ENCODE data around the gene TSPAN18.

Gene TSPAN18

DNA sequence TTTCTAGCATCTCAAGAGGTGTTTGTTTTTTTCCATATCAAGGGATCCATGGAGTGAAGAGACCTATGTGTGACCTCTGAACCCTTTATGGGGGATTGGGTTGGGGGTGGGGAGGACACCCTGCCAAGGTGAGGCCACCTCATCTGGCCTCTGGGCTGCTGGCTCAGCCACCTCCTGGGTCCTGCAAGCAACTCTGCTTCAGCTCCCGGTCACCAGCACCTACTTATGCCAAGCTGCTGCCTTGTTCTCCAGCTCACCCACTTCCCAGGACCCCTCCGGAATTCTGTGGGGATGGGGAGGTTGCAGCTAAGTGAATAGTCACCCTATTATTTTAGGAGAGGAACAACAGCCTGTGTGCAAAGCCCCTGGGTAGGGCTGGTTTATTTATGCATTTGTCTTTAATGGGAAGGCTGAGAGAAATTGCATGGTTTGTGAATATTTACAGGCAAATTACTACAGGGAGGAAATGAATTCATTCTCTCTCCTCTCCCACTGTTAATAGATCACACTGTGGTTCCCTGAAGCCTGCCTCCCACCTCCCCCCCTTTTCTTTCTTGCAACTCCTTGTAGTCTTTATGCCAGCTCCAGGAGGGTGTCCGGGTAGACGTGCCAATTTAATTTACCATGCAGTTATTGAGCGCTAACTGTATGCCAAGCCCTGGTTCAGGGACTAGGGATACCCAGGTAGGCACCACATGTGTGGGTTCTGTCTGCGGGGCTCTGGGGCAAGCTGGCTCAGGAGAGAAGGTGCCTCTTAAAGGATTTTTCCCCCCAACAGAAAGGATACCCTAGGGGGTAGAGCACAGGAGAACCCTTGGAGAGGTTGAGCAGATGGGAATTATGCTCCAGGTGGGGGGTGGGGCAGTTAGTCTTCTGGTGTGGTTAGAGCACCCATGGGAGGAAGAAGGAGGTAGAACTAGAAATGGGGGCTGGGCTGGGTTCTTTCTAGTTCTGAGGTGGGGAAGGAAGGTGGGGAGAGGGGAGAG lies 50.7 kb downstream of the TSPAN18 start:
- TF ChIP-seq ZNF274 (IDR thresholded peaks at IDR 0.05; ENCODE audit: low read depth, low read length): no peak
- no peak overlapping the region for H3K4me3 ChIP-seq (ENCODE audit: low read length)

DNA sequence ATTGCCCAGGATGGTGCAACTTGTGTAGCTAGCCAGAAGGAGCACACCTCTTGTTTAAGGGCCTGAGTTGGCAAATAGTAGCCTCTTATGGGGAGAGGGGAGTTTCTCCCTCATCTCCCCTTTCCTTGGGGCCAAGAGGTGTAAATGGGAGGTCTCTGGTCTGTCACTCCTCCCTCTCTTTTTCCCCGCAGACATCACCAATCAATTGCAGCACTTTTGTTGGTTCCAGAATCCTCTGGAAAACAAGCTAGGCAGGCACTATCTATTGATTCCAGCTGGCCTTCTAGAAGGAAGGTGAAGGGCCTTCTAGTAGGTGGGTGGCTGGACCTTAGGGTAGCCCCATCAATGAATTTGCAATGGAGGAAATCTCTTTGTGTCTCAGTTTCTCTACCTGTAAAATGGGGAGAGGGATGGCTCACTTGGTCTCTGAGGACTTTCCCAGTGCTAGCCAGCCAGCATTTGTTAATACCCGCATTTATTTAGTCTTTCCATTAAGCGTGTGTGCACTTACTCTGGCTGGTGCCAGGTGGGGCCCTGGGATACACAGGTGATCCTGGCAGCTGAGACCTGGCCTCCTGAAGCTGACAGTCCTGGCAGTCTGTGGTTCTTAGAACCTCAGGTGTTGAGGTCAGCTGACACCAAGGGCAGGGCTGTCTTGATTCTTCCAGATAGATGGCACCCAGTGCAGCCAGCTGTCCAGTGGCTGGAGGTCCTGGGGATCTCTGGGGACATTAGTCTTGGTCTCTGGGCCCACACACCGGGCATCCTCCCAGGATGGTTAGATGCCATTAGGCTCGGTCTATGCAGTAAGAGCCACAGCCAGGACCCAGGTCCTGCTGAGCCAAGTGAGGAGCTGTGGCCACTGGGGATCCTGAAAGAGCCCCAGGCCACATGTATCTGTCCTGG lies 51.7 kb downstream of the TSPAN18 start:
- TF ChIP-seq ZNF274 (IDR thresholded peaks at IDR 0.05; ENCODE audit: low read depth, low read length): no peak
- no peak overlapping the region for H3K4me3 ChIP-seq (ENCODE audit: low read length)

DNA sequence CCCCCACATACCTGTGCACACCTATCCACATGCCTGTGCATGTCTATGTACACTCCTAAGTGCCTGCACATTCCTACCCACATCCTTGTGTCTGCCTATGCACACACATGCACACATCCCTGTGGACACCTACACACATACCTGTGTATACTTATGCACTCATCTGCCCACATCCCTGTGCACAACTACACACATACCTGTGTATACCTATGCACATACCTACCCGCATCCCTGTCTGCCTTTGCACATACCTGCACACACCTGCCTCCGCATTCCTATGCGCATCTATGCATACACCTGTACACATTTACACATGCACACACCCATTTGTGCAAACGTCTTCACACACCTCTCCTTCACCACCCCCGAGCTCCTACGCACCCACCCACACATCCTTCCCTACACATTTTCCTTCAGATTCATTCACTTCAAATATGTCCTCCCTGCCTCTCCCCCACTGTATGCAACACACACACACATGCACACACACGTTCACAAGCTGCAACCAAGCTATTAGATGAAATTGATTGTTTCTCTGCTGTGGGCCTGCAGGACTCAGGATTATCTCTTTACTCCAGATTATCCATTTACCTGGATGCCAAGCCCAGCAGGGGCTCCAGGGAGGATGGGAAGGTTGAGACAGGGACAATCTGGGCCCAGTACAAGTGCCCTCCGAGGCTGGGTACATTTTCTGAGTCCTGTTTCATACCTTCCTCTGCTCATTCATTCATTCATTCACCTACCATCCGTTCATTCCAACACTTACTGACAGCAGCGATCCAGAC lies 53.2 kb downstream of the TSPAN18 start:
- TF ChIP-seq ZNF274 (IDR thresholded peaks at IDR 0.05; ENCODE audit: low read depth, low read length): no peak
- no peak overlapping the region for H3K4me3 ChIP-seq (ENCODE audit: low read length)

DNA sequence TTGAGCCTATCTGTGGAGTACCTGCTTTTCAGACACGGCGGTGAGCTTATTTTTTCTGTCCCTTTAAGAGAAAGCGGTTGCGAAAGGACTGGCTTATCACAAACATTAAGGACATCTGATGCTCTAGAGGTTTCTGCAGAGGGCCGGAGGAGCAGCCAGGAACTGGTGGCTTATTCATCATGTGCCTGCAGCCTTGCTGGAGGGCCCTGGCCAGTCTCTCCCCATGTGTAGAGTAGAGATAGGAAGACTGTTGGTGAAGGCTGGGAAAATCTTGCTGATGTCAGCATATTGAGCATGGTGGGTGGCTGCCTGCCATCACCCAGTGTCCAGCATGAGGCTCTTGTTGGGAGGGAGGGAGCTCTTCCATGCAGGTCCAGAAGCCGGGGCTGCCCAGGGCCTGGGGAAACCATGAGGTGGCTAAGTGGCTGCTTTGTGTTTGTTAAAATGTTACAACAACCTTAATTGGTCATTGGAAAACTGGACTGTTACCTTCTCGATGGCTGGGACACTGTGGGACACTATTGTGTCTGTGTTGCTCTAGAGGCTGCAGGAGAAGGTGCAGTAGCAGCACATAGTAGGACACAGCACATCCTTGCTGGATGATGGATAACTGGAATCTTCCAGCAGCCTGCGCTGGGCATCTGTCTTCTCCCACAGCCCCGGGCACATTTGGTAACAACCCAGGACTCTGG lies 54.3 kb downstream of the TSPAN18 start:
- no peak for TF ChIP-seq ZNF274 (IDR thresholded peaks at IDR 0.05; ENCODE audit: low read depth, low read length)
- H3K4me3 ChIP-seq (ENCODE audit: low read length): no peak overlapping the region

DNA sequence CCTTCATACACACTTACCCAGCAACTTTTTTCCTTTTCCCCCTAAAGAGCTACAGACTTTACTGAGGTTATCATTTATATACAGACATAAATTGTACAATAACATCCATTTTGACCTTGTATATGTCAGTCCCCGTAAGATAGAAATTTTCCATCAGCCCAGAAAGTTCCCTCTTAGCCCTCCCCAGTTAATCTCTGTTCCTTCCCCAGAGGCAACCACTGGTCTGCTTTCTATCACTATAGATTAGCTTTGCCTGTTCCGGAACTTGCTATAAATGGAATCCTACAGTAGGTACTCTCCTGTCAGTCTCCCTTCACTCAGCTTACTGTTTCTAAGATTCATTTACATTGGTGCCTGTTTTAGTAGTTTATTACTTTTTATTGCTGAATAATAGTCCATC lies 54.9 kb downstream of the TSPAN18 start:
- no peak overlapping the region for H3K4me3 ChIP-seq (ENCODE audit: low read length)
- TF ChIP-seq ZNF274 (IDR thresholded peaks at IDR 0.05; ENCODE audit: low read depth, low read length): no peak

DNA sequence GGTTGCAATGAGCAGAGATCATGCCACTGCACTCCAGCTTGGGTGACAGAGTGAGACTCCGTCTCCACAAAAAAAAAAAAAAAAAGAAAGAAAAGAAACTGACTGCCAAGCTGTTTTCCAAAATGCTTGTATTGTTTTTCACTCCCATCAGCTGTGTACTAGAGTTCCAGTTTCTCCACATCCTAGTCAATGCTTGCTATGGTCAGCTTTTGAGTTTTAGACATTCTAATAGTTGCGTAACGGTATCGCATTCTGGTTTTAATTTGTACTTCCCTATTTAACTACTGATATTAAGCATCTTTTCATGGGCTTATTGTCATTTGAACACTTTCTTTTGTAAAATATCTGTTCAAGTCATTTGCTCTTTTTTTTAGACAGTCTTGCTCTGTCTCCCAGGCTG lies 55.7 kb downstream of the TSPAN18 start:
- no peak for TF ChIP-seq ZNF274 (IDR thresholded peaks at IDR 0.05; ENCODE audit: low read depth, low read length)
- no peak overlapping the region for H3K4me3 ChIP-seq (ENCODE audit: low read length)

DNA sequence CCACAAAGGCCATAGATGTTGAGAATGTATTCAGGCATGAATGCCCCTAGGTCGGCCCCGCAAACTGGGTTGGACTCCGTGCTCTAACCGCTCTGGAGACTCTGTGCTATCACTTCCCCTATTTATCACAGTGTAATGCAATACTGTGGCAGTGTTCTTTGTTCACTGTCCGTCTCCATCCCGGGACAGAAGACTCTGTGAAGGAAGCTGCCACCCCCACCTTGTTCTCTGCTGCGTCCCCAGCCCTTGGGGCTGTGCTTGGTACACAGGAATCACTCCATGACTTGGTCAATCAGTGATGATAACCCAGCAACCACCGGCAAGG lies 57.6 kb downstream of the TSPAN18 start:
- TF ChIP-seq ZNF274 (IDR thresholded peaks at IDR 0.05; ENCODE audit: low read depth, low read length): no peak
- H3K4me3 ChIP-seq (ENCODE audit: low read length): no peak overlapping the region

DNA sequence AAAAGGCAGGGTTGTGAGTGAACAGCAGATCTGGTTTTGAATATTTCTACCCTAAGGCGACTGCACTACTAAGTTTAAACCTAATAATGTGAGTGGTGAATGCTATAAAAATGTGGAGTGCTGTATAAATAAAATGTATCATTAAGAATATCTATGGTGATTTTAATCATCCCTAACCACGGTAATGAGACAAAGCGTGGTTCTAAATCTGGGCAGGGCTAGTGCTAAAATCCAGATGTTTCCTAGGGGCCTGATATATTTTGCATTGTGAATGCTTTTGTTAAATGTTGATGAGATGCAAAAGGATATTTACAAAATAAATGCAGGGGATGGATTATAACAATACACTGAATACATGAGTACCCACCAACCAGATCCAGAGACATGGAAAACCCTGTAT lies 58.1 kb downstream of the TSPAN18 start:
- no peak for TF ChIP-seq ZNF274 (IDR thresholded peaks at IDR 0.05; ENCODE audit: low read depth, low read length)
- H3K4me3 ChIP-seq (ENCODE audit: low read length): no peak overlapping the region

DNA sequence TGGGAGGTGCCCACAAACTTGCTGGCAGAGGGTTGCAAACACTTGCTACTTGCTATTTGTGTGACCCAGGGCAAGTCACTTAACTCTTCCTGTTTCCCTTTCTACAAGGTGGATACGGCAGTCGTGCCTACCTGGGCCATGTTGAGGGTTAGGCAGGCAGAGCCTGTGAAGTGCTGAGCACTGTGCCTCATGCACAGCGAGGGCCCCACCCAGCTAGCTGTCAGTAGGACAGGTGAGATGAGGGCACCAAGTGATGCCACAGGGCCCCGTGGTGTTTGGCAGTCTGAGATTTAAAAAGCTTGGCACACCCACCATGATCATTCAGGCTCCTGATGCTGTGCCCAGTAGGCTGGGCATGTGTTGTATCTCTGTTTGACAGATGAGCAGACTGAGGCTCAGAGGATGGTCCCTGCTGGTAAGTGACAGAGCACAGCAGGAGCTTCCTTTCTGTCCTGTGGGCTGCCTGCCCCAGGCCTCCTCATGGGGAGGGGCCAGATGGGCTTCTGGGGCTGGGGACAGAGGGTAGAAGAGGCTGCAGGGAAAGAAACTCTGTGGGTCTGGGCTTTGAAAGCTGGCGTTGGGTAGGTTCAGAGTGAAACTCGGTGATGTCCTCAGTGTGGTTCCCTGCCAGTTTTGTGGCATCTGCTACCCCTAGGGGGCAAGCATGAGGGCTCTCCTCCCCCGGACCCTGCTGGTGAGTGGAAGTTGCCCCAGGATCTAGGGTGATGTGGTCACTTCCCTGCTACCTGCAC lies 59.3 kb downstream of the TSPAN18 start:
- no peak overlapping the region for H3K4me3 ChIP-seq (ENCODE audit: low read length)
- TF ChIP-seq ZNF274 (IDR thresholded peaks at IDR 0.05; ENCODE audit: low read depth, low read length): no peak

DNA sequence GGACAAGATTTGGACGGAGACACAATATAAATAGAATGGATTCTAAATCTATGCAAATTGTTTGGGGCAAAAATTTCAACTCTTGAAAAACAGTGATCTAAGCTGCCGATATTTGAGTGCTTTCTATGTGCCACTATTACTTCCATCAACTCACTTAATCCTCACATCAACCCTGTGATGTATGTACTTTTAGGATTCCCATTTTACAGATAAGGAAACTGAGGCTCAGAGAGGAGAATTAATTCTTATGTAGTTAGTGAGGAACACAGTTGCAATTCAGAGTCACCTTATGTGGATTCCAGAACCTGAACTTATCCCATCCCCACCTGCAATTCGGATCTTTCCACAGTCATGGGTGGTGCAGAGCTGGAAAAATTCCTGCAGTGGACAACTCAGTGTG lies 60.3 kb downstream of the TSPAN18 start:
- TF ChIP-seq ZNF274 (IDR thresholded peaks at IDR 0.05; ENCODE audit: low read depth, low read length): no peak
- no peak overlapping the region for H3K4me3 ChIP-seq (ENCODE audit: low read length)

DNA sequence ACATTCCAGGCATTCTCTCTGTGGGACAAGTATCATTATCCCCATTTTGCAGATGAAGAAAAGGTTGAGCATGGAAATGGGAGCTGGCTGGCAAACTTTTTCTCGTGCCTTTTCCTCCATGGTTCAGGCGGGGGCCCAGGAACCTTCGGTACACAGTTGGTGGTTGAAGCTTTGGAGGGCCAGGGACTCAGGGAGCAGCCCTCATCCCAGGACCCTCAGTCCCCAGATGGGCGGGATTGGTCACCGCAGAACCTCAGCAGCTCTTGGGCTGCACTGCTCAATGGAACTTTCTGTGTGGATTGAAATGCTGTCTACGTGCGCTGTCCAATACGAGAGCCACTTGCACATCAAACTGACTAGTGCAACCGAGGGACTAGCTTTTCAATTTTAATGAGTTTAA lies 61.2 kb downstream of the TSPAN18 start:
- no peak overlapping the region for H3K4me3 ChIP-seq (ENCODE audit: low read length)
- no peak for TF ChIP-seq ZNF274 (IDR thresholded peaks at IDR 0.05; ENCODE audit: low read depth, low read length)

DNA sequence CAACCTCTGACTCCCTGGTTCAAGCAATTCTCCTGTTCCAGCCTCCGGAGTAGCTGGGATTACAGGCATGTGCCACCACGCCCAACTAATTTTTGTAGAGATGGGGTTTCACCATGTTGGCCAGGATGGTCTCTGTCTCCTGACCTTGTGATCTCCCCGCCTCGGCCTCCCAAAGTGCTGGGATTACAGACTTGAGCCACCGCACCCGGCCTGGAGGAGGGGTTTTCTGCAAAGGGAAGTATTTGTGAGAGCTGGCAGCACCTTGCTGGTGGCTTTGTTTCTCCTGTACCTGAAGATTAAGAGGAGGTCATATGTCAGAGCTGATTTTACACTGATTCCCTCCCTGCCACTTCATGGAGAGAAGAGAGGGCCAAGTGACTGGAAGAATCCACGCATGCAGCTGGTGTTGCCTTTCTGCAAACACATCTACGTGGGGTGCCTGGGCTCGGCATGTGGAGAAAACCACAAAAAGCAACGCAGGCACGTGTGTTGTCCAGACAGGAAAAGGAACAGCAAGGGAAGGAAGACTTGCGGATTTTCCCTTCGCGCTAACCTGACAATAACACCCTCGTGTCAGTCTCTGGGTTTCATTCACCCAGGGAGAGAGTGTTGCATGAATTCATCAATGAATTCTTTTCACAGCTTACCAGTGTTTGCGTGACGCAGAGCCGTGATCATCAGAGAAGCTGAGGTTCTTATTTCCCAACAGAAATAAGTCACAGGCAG lies 61.9 kb downstream of the TSPAN18 start:
- no peak overlapping the region for H3K4me3 ChIP-seq (ENCODE audit: low read length)
- TF ChIP-seq ZNF274 (IDR thresholded peaks at IDR 0.05; ENCODE audit: low read depth, low read length): no peak

All from GM08714 (cell line).